Mesenchymal stem cell (in vitro differentiated cells and primary cell): Measurements from ENCODE around the gene TMEM82.

Experiments used
- DNase-seq: peaks from one replicate; pipeline ENCODE4 v3.0.0-alpha.2; 2013
- H2AFZ ChIP-seq: one replicate; pipeline ENCODE4 v1.6.1; 2013; ENCODE audit warnings: low read depth, mild to moderate bottlenecking, control low read depth, inconsistent platforms, low read length, moderate library complexity
- H2AK5ac ChIP-seq: 2 replicates; pipeline ENCODE4 v1.6.1; 2013; ENCODE audit warnings: low read length, moderate library complexity, mild to moderate bottlenecking, inconsistent platforms; ENCODE audit not compliant: severe bottlenecking
- H2BK120ac ChIP-seq: one replicate; pipeline ENCODE4 v1.6.1; 2013; ENCODE audit warnings: low read depth, mild to moderate bottlenecking, inconsistent platforms, low read length, moderate library complexity
- H2BK12ac ChIP-seq, 2 experiments: one replicate each; pipeline ENCODE4 v1.6.1; 2013; ENCODE audit warnings: inconsistent platforms in 2 of 2, low read length in 2 of 2, mild to moderate bottlenecking in 2 of 2, moderate library complexity in 2 of 2, control low read depth in 1 of 2
- H2BK15ac ChIP-seq: one replicate; pipeline ENCODE4 v1.6.1; 2013; ENCODE audit warnings: mild to moderate bottlenecking, low read depth, inconsistent platforms; ENCODE audit not compliant: poor library complexity, severe bottlenecking
- H2BK5ac ChIP-seq: 2 replicates; pipeline ENCODE4 v1.6.1; 2013; ENCODE audit warnings: low read depth, mild to moderate bottlenecking, low read length, control low read depth, inconsistent platforms; ENCODE audit not compliant: poor library complexity, severe bottlenecking
- H3K14ac ChIP-seq, 2 experiments: one replicate each; pipeline ENCODE4 v1.6.1; 2013; ENCODE audit warnings: inconsistent platforms in 2 of 2, low read length in 2 of 2, control low read depth in 1 of 2, mild to moderate bottlenecking in 1 of 2, moderate library complexity in 1 of 2
- H3K18ac ChIP-seq, 2 experiments: one replicate each; pipeline ENCODE4 v1.6.1; 2013; ENCODE audit warnings: inconsistent platforms in 2 of 2, low read length in 2 of 2, control low read depth in 1 of 2, low read depth in 1 of 2, mild to moderate bottlenecking in 1 of 2
- H3K23ac ChIP-seq, 2 experiments: one replicate each; pipeline ENCODE4 v1.6.1; 2013; ENCODE audit warnings: inconsistent platforms in 2 of 2, low read length in 2 of 2, mild to moderate bottlenecking in 2 of 2, moderate library complexity in 2 of 2, control low read depth in 1 of 2
- H3K27ac ChIP-seq: 2 replicates; pipeline ENCODE4 v1.5.1; 2013; ENCODE audit warnings: mild to moderate bottlenecking, moderate library complexity, low read length, control low read depth, inconsistent platforms; ENCODE audit not compliant: poor library complexity, severe bottlenecking
- H3K27me3 ChIP-seq, 2 experiments: 2 replicates each; pipeline versions ENCODE4 v1.6.1 to v1.7.0; 2013; ENCODE audit warnings: low read length in 2 of 2, mild to moderate bottlenecking in 2 of 2, moderate library complexity in 2 of 2, control low read depth in 1 of 2, inconsistent platforms in 1 of 2; ENCODE audit not compliant: control insufficient read depth in 1 of 2, insufficient read depth in 1 of 2
- H3K36me3 ChIP-seq, 2 experiments: 2 replicates each; pipeline versions ENCODE4 v1.6.1 to v1.7.0; 2013; ENCODE audit warnings: low read length in 2 of 2, control low read depth in 1 of 2, inconsistent platforms in 1 of 2, low read depth in 1 of 2, mild to moderate bottlenecking in 1 of 2; ENCODE audit not compliant: insufficient read depth in 2 of 2, control insufficient read depth in 1 of 2
- H3K4ac ChIP-seq, 2 experiments: one replicate each; pipeline ENCODE4 v1.6.1; 2013; ENCODE audit warnings: inconsistent platforms in 2 of 2, low read length in 2 of 2, mild to moderate bottlenecking in 2 of 2, moderate library complexity in 2 of 2, control low read depth in 1 of 2, low read depth in 1 of 2
- H3K4me1 ChIP-seq: 2 replicates; pipeline ENCODE4 v1.6.1; 2013; ENCODE audit warnings: low read depth, low read length, control low read depth; ENCODE audit not compliant: control insufficient read depth, insufficient read depth
- H3K4me2 ChIP-seq: 2 replicates; pipeline ENCODE4 v1.6.1; 2013; ENCODE audit warnings: low read length, mild to moderate bottlenecking, inconsistent platforms; ENCODE audit not compliant: poor library complexity, severe bottlenecking
- H3K4me3 ChIP-seq, 2 experiments: 2 replicates each; pipeline versions ENCODE4 v1.5.1 to v1.7.0; 2013; ENCODE audit warnings: low read length in 2 of 2, mild to moderate bottlenecking in 2 of 2, control low read depth in 1 of 2, low read depth in 1 of 2; ENCODE audit not compliant: insufficient read depth in 1 of 2
- H3K79me1 ChIP-seq: replicated peaks from 2 replicates; pipeline ENCODE4 v1.6.1; 2013; ENCODE audit warnings: mild to moderate bottlenecking, control low read depth, low read length, inconsistent platforms; ENCODE audit not compliant: poor library complexity, severe bottlenecking
- H3K9ac ChIP-seq: 2 replicates; pipeline ENCODE4 v1.7.0; 2013; ENCODE audit warnings: mild to moderate bottlenecking, low read length, moderate library complexity
- H3K9me3 ChIP-seq: 2 replicates; pipeline ENCODE4 v1.7.0; 2013; ENCODE audit warnings: mild to moderate bottlenecking, low read length; ENCODE audit not compliant: control insufficient read depth
- H4K8ac ChIP-seq: one replicate; pipeline ENCODE4 v1.6.1; 2013; ENCODE audit warnings: inconsistent platforms, mild to moderate bottlenecking, low read length, moderate library complexity
- H4K91ac ChIP-seq: one replicate; pipeline ENCODE4 v1.6.1; 2013; ENCODE audit warnings: mild to moderate bottlenecking, low read length, inconsistent platforms
- WGBS: methylation state at CpG from one replicate; pipeline ENCODE4 v1.1.7; 2013; ENCODE audit warnings: mixed read lengths; 5-methylcytosine and 5-hydroxymethylcytosine counted together

The TMEM82 gene

GRCh38 chr1:15724949-15725880, 17.1 kb upstream of the TMEM82 start:
- no peak for DNase-seq
- WGBS = 86% methylated on average over 22 of the region's 26 CpGs

DNA sequence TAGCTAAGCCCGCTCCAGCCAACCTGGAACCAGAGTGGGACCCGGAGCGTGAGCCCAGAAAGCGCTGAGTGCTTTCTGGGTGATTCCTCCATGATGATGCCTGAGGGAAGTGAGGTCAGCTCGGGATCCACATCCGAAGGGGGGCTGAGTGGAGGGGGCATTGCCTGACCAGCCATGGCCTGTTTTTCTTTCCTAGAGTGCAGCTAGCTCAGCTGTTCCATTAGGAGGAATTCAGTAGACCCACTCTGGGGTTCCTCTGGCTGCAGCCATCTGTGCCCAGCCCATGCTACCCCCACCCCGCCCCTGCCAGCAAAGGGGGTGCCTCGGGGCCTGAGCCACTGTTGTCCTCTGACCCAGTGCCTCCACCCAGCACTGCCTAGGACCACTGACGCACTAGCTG, 15.8 kb upstream of the TMEM82 start:
- Histone ChIP-seq H2AK5ac (no peak overlapping the region), H3K27ac (no peak overlapping the region), H3K9ac (no peak overlapping the region), H2BK120ac (no peak overlapping the region), H3K36me3 (peaks cover 84 to 87% of the 10 kb centered on the region in 2 experiments), H3K79me1 (peaks cover 3% of the 10 kb centered on the region), H3K18ac (no peak overlapping the region), H3K4me2 (no peak overlapping the region), H3K9me3 (no peaks in the 10 kb centered on the region), H3K14ac (no peak overlapping the region), H3K27me3 (no peaks in the 10 kb centered on the region), H4K91ac (no peak overlapping the region), H3K4me3 (no peak overlapping the region), H3K4me1 (peaks cover 3% of the 10 kb centered on the region), H2BK15ac (no peak overlapping the region), H4K8ac (no peak overlapping the region), H3K4ac (no peak overlapping the region), H2AFZ (no peak overlapping the region), H2BK12ac (no peak overlapping the region), H3K23ac (no peak overlapping the region), H2BK5ac (no peak overlapping the region)
- no peak for DNase-seq
- 96% methylated on average over 9 of the region's 9 CpGs for WGBS

More at GRCh38 chr1:15724949-15725880, 17.1 kb upstream of the TMEM82 start:
- no peak overlapping the region for H4K8ac ChIP-seq
- H3K4me2 ChIP-seq = no peak overlapping the region
- peaks cover 84 to 88% of the 10 kb centered on the region in 2 experiments for H3K36me3 ChIP-seq
- no peaks in the 10 kb centered on the region for H3K9me3 ChIP-seq
- H3K23ac ChIP-seq = no peak overlapping the region
- H3K9ac ChIP-seq = no peak overlapping the region
- peaks cover 3% of the 10 kb centered on the region for H3K4me1 ChIP-seq
- H2AK5ac ChIP-seq = no peak overlapping the region
- H4K91ac ChIP-seq = no peak overlapping the region
- H3K79me1 ChIP-seq = peaks cover 10% of the 10 kb centered on the region
- H2BK5ac ChIP-seq = no peak overlapping the region
- no peak overlapping the region for H3K4ac ChIP-seq
- no peaks in the 10 kb centered on the region for H3K27me3 ChIP-seq
- H2BK120ac ChIP-seq = no peak overlapping the region
- H3K18ac ChIP-seq = no peak overlapping the region
- no peak overlapping the region for H2BK15ac ChIP-seq
- H2AFZ ChIP-seq = no peak overlapping the region
- H3K14ac ChIP-seq = no peak overlapping the region
- H2BK12ac ChIP-seq = no peak overlapping the region
- H3K4me3 ChIP-seq = no peak overlapping the region
- H3K27ac ChIP-seq = no peak overlapping the region

DNA sequence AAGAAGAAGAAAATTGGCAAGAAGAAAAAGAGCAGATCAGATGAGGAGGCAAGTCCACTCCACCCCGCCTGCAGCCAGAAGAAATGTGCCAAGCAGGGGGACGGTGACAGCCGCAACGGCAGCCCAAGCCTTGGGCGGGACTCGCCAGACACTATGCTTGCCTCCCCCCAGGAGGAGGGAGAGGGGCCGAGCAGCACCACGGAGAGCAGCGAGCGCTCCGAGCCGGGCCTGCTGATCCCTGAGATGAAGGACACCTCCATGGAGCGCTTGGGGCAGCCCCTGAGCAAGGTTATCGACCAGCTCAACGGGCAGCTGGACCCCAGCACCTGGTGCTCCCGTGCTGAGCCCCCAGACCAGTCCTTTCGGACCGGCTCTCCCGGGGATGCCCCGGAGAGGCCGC, 15.3 kb upstream of the TMEM82 start:
- Histone ChIP-seq H3K4me3 (no peak overlapping the region), H3K27ac (no peak overlapping the region), H4K91ac (no peak overlapping the region), H3K23ac (no peak overlapping the region), H3K36me3 (peaks cover 87 to 88% of the 10 kb centered on the region in 2 experiments), H2BK5ac (no peak overlapping the region), H2BK15ac (no peak overlapping the region), H3K4ac (no peak overlapping the region), H3K4me1 (peaks cover 3% of the 10 kb centered on the region), H3K9ac (no peak overlapping the region), H4K8ac (no peak overlapping the region), H3K14ac (no peak overlapping the region), H2AK5ac (no peak overlapping the region), H3K9me3 (no peaks in the 10 kb centered on the region), H3K4me2 (no peak overlapping the region), H2BK12ac (no peak overlapping the region), H3K79me1 (peaks cover 3% of the 10 kb centered on the region), H3K18ac (no peak overlapping the region), H2AFZ (no peak overlapping the region), H3K27me3 (no peaks in the 10 kb centered on the region), H2BK120ac (no peak overlapping the region)
- no peak for DNase-seq
- WGBS = 92% methylated on average over 21 of the region's 21 CpGs

DNA sequence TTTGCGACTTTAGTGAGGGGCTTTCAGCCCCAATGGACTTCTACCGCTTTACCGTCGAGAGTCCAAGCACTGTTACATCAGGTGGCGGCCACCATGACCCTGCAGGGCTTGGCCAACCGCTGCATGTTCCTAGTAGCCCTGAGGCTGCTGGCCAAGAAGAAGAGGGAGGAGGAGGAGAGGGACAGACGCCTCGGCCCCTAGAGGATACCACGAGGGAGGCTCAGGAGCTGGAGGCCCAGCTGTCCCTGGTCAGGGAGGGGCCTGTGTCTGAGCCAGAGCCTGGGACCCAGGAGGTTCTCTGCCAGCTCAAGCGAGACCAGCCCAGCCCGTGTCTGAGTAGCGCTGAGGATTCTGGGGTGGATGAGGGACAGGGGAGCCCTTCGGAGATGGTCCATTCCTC, 14.9 kb upstream of the TMEM82 start:
- H3K9me3 ChIP-seq = no peaks in the 10 kb centered on the region
- peaks cover 89 to 91% of the 10 kb centered on the region in 2 experiments for H3K36me3 ChIP-seq
- no peaks in the 10 kb centered on the region for H3K27me3 ChIP-seq
- H2BK5ac ChIP-seq = no peak overlapping the region
- H3K4me3 ChIP-seq = no peak overlapping the region
- H3K18ac ChIP-seq = no peak overlapping the region
- no peak overlapping the region for H3K9ac ChIP-seq
- H3K27ac ChIP-seq = no peak overlapping the region
- H3K4me2 ChIP-seq = no peak overlapping the region
- no peak overlapping the region for H2AFZ ChIP-seq
- H2BK120ac ChIP-seq = no peak overlapping the region
- H3K23ac ChIP-seq = no peak overlapping the region
- 95% methylated on average over 13 of the region's 13 CpGs for WGBS
- H2BK12ac ChIP-seq = no peak overlapping the region
- H3K79me1 ChIP-seq = peaks cover 3% of the 10 kb centered on the region
- H3K4me1 ChIP-seq = peaks cover 5% of the 10 kb centered on the region
- DNase-seq = no peak
- no peak overlapping the region for H3K4ac ChIP-seq
- no peak overlapping the region for H4K8ac ChIP-seq
- H2AK5ac ChIP-seq = no peak overlapping the region
- H3K14ac ChIP-seq = no peak overlapping the region
- no peak overlapping the region for H2BK15ac ChIP-seq
- H4K91ac ChIP-seq = no peak overlapping the region
